GM18907 (cell line): Measurements from ENCODE around the gene TOR1AIP1.
"Not testable (repeated sequence)": the region's sequence is repeated elsewhere in the genome, so short reads cannot be mapped to it uniquely, and the experiment has no call there.

Experiments used
- ATAC-seq: cut with Tn5 transposase; IDR thresholded peaks from one replicate; pipeline ENCODE4 v1.9.1; 2021; ENCODE audit warnings: mild to moderate bottlenecking, moderate library complexity; ENCODE audit not compliant: unreplicated experiment

Gene TOR1AIP1, protein sequence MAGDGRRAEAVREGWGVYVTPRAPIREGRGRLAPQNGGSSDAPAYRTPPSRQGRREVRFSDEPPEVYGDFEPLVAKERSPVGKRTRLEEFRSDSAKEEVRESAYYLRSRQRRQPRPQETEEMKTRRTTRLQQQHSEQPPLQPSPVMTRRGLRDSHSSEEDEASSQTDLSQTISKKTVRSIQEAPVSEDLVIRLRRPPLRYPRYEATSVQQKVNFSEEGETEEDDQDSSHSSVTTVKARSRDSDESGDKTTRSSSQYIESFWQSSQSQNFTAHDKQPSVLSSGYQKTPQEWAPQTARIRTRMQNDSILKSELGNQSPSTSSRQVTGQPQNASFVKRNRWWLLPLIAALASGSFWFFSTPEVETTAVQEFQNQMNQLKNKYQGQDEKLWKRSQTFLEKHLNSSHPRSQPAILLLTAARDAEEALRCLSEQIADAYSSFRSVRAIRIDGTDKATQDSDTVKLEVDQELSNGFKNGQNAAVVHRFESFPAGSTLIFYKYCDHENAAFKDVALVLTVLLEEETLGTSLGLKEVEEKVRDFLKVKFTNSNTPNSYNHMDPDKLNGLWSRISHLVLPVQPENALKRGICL

DNA sequence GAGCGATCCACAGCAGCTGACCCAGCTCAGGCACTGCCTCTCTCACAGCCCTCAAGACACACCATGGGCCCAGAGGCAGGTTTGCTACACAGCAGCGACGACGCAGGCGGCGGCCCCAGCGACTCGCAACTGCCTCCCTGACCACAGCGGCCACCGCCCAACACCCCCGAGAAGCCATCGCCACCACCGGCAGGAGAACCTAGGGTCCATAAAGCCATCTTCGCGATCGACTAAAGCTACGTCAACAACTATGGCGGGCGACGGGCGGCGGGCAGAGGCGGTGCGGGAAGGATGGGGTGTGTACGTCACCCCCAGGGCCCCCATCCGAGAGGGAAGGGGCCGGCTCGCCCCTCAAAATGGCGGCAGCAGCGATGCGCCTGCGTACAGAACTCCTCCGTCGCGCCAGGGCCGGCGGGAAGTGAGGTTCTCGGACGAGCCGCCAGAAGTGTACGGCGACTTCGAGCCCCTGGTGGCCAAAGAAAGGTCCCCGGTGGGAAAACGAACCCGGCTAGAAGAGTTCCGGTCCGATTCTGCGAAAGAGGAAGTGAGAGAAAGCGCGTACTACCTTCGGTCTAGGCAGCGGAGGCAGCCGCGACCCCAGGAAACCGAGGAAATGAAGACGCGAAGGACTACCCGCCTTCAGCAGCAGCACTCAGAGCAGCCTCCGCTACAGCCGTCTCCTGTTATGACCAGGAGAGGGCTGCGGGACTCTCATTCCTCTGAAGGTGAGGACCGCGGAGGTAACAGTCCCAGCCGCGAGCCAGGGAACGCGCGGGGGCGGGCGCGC, at the start of gene TOR1AIP1:
TSS of gene TOR1AIP1 (plus strand) at position 33 of the 787 bp plus-strand sequence. CDS start at position 251, 218 bp downstream.
- peak; percentile 83 for ATAC-seq

DNA sequence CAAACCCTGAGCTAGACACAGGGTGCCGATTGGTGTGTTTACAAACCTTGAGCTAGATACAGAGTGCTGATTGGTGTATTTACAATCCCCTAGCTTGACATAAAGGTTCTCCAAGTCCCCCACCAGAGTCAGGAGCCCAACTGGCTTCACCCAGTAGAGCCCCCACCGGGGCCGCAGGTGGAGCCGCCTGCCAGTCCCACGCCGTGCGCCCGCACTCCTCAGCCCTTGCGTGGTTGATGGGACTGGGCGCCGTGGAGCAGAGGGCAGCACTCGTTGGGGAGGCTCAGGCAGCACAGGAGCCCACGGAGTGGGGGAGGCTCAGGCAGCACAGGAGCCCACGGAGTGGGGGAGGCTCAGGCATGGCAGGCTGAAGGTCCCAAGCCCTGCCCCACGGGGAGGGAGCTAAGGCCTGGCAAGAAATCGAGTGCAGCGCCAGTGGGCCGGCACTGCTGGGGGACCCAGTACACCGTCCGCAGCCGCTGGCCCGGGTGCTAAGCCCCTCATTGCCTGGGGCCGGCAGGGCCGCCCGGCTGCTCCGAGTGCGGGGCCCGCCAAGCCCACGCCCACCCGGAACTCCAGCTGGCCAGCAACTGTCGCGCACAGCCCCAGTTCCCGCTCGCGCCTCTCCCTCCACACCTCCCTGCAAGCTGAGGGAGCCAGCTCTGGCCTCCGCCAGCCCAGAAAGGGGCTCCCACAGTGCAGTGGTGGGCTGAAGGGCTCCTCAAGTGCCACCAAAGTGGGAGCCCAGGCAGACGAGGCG, 45.2 kb upstream of the TOR1AIP1 start:
- ATAC-seq, result not testable (repeated sequence)

DNA sequence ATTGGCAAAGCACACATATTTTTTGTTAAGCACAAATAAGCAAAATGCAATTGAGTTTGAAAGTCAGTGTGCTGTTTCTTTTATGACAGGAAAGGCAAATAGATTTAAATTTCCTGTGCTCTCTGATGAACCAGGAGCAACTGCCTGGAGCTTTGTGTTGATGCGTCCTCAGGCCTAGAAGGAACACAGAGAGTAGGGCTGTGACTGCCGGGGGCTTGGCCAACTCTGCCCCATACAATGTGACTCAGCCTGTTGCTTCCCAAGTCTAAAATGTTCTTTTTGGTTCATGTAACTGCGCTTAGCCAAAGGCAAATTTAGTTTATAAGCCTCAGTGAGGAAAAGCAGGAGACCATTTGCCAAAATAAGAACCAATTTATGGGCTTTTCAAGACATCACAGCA, 42.0 kb upstream of the TOR1AIP1 start:
- no peak for ATAC-seq

DNA sequence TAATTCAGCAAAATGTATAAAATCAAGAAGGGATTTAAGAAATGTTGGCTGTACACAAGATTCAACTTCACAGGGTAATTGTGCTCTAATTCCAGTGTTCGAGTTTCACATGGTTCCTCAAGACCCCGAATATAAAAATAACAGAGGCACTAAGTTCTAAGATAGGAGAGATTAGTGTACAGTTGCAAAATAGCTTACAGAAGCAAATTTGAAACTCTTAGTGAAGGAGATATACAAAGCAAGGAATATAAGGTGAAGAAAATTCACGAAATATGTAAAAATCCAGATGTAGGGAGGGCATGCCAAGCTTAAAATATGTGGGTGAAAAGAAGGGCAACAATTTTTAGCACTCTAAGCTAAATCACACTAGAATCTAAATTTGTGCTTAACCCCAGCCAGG, 33.9 kb upstream of the TOR1AIP1 start:
- ATAC-seq, result no peak

DNA sequence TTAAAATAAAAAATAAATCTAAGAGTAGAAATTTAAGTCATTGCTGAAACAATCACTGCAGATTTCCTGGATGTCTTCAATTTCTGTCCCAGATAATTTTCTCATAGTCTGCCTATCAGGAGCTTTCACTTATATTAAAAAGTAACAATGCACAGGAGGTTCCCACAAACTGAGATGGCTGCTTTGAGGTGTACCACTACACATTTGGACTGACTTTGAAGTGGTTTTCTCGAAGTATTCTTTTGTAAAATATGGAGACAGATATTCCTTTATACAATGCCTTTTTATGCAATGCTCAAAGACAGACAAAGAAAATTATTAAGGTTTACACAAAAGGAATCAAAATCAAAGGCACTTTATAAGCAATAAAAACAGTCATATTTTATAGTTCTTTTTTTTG, 29.0 kb upstream of the TOR1AIP1 start:
- ATAC-seq, result no peak

DNA sequence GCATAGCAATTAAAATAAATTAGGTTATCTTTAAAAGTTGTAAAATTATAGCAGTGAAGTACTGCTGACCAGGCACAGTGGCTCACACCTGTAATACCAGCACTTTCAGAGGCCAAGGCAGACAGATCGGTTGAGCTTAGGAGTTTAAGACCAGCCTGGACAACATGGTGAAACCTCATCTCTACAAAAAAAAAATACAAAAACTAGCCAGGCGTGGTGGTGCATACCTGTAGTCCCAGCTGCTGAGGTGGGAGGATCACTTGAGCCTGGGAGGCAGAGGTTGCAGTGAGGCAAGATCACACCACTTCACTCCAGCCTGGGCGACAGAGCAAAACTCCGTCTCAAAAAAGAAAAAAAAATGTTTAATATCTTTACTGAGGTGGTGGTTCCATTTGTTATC, 26.3 kb upstream of the TOR1AIP1 start:
- not testable (repeated sequence) for ATAC-seq

DNA sequence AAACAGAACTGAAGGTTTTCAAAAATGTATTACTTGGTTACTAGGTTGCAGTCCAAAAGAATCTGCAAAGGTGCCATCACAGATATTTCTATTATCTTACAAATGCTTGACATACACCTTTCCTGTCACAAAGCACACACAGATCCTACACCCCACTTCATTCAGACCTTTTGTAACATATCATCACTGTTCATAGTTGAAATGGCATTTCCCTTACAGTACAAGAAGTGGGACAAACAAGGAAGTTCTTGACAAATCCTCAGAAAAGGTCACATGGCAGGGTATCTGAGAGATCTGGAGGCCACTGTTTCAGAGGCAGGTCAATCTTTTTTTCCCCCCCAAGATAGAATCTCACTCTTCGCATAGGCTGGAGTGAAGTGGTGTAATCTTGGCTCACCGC, 25.8 kb upstream of the TOR1AIP1 start:
- no peak for ATAC-seq

DNA sequence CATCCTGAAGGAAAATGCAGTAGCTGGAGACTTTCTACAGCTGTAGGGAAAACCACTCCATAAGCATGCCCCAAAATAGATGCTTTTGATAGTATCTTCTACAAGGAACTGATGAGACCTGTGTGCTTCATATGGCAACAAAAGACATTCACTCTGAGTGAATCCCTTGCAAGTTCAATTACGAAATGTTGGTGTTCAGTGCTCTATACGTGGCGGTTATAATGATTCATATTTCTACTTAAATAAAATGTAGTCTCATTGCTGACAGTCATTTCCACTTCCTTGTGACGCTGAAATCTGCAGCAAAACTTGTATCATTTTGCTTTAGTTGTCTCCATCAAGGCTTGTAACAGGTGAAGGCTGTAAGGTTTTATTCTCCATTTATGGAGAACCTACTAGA, 25.1 kb upstream of the TOR1AIP1 start:
- no peak for ATAC-seq

DNA sequence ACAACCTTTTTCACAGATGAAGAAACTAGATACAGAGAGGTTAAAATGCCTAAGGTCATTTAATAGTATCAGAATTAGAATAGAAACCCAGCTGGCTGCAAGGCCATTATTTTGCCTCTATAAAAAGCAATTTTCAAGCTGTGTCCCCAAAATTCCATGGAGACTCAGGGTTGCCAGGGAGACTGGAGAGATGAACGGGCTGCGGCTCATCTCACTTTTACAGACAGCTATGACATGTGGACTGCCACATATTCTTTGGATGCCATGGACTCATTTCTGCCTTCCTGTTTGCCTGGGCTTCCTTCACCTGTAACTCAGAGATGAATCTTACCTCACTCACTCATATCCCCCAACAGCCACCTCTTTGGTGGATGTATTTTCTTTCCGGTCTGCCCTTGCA, 21.4 kb upstream of the TOR1AIP1 start:
- no peak for ATAC-seq

DNA sequence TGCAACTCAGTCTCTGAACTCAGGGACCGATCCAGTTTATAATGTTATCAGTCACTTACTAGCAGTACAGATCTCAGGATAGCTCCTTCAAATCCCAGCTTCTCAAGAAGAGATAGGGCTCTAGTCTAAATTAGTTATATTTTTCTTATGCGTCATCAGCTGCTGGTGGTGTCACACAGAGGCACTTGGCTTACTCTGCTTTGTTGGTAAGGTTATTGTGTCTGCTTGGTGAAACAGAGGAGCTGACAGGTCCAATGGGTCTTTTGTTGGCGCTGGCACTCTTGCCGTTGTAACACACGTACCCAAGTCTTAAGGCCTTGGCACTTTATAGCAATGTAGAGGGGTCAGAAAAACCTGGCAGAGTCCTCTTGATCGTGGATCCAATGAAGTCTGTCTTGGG, 16.7 kb upstream of the TOR1AIP1 start:
- no peak for ATAC-seq

DNA sequence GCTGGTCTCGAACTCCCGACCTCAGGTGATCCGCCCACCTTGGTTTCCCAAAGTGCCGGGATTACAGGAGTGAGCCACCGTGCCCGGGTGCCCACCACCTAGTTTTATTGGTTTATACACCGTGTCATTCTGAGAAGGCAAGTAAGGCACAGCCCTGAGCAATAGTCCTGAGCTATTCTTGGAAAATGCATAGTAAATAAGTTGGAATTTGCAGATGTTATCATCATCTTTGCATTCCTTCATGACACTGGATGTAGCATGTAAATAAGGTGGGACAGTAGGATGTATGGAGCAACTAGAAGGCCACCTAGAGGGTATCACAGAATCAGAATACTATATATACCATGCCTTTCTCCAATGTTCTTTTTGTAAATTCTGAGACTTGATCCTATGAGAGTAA, 15.5 kb upstream of the TOR1AIP1 start:
- ATAC-seq, result no peak

DNA sequence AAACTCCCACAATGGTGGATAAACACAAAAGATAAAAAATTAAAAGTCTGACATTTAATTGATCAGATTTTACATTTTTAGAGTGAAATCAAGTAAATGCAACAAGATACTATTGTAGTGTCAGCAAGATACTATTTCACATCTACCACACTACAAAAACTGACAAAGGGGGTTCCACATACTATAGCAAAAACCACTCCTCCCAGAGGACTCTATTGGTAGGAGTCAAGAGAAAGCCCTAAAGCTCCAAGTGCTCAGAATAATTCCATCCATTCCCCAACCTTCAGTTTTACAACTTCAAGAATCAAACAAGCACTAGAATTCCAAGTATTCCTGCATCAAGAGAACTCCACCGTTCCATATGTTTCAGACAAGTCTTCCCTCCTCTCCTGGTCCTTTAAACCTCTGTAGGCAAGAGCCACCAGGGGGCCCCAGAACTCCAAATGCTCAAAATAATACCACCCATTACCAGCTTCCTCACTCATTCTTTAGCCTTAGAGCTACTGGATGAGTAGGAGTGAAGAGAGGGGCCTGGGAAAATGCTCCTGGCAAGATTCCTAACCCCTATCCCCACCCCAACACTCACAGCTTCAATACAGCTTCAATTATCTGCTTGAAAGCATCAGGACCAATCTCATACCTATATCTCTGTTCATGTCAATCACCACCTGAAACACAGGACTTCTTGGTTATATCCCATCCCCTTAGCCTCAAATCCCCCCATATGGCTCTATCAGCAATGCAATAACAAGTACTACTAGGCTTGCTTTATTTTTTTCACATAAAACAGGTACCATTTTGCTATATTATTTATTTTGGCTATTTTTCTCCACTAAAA, 14.4 kb upstream of the TOR1AIP1 start:
- peak; percentile 70 for ATAC-seq

DNA sequence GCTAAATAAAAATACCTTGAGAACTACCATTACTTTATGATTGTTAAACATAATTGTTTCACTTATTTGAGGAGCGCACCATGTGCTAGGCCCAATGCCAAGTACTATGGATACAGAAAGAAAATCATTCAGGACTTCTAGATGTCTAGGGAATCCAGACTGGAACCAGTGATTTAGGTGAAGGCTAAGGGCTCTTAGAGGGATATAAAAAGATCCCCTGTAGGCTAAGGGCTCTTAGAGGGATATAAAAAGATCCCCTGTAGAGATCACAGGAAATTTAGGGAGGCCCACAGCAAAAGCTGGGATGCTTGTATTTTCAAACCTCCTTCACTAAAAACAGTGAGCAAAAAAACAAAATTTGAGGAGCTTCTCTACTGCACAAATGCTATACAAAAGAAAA, 11.2 kb upstream of the TOR1AIP1 start:
- ATAC-seq, result no peak

DNA sequence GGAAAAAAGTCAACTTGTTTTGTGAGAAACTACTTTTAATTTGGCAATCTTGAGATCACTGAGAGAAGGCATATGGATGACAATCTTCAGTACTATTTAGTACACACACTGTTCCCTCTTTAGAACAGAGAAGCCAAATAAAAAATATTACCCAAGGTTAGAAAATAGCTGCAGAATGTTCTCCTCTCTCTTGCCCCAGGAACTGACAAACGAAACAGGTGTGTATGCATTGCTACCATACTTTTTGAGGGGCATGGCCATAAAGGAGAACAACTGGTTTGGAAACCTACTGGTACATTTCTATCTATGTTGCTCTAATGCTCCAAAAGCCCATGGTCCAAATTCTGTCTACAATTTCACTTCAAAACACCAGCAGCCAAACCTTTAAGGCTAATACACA, 10.1 kb upstream of the TOR1AIP1 start:
- no peak for ATAC-seq

DNA sequence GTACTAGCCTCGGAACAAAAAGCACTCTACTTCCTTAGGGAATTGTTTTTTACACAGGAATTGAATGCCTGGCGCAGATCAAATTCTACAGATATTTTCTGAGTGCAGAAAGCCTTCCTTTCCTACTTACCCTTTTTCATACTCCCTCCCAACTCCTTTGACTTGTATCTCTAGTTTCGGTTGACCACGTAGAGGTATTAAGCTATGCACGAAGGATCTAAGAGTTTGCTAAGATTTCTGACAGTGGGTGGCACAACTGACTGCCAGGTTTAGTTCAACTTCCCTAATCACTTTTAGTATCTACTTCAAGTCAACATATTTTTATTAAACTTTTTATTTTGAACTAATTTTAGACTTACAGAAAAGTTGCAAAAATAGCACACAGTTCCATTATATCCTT, 9.5 kb upstream of the TOR1AIP1 start:
- ATAC-seq, result no peak

DNA sequence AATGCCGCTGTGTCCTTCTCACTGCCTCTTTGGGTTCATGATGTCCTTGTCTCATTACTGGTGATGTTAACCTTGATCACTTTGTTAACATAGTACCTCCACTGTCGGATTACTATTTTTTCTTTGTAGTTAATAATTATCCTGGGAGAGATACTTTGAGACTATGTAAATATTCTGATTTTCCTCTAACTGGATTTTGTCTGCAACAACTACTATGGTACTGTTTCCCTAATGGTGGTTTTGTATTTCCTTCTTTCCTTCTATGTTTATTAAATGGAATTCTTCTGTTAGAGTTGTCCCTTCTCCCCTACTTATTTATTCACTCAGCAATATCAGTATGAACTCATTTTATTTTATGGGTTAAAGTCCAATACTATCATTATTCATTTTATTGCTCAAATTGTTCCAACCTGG, 8.6 kb upstream of the TOR1AIP1 start:
- no peak for ATAC-seq

DNA sequence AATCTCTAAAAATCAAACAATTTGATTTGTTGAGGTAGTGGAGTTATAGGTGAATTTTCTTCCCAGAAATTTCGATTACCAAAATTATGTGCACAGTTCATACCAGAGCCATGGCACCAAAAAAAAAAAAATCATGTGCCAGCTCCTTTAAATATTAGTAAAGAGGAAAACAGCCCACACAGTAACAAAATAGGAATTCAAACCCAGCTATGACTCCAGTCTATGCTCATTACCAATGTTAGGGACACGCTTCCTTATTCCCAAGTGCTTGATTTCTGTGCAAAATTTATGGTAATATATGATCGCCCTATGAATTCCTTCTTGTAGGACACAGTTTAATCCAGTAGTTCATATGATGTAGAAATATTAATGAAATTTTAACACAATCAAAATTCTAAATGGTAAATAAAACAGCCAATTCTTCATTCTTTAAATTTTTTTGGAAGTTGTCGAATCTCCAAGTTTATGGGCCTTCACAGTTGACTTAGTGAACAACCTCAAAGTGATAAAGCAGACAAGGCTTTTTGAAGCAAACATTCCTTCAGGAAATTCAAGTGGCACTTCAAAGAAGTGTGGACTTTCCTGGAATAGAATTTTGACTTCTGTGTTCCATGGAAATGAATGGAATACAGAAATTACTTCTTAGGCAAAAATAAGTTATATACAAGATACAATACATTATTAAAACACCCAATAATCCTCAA, 6.3 kb upstream of the TOR1AIP1 start:
- no peak for ATAC-seq

DNA sequence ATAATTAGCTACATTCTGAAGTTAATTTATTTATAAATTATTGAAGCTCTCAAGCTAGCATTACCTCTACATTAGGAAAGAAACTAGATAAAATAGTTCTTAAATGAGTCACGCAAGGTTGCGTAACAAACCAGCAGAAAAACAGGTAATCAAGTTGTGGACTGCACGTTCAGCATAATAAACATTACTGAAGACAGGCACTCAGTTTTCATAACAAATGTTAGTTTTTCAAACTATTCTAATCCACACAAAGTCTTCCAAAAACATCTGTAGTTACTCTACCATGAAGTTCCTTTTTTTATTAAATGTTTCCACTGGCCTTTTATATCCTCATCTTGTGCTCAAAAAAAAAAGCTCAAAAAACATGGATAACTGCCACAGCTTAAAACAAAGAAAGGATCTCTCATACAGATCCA, 5.8 kb upstream of the TOR1AIP1 start:
- no peak for ATAC-seq

DNA sequence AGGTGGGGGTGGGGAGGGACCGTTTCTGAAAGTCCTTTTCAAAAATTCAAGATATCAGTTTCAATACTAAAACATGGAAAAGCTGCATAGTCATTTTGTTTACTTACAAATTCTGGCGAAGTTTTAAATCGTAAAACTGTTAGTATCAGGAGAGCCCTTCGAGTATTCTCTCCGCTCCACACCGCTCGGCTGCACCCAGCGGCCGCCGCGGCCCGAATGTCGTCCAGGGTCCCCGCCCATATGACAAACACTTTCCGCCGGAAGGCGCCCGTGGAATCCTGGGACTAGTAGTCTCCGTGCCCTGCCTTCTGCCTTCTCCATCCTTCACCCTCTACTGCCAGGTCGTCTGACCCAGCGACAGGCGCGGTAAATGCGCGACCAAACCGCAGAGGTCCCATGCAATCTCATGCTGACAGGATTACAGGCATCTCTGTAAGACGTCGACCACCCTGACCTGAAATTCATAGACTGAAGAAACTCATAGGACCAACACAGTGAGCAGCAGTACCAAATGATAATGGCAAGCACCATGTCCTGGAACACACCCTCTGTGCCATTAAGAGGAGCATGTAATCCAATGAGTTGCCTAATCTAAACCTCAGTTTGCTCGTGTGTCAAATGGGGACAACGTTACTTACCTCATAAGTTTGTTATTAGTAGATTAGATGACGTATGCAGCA, 4.4 kb upstream of the TOR1AIP1 start, which contains the start of gene TOR1AIP2:
TSS of gene TOR1AIP2 (minus strand) at position 218 of the 680 bp plus-strand sequence. CDS start 25,138 bp downstream, outside the sequence.
- ATAC-seq, result peak; percentile 64
